ENCODE measurements around the gene OR11L1.

OR11L1 gene

GRCh38 chr1:247857069-247857984, 15.6 kb upstream of the OR11L1 start, which contains the start of gene TRIM58:
Gene TRIM58 (plus strand): TSS chr1:247857187. CDS start chr1:247857247, 60 bp downstream.
- H3K4me3 ChIP-seq (ENCODE audit: low read depth, low read length), result peak within 1 kb of the TSS; percentile 51
- TF ChIP-seq CTCF (IDR thresholded peaks at IDR 0.05; ENCODE audit: low read depth, low read length), result no peak

DNA sequence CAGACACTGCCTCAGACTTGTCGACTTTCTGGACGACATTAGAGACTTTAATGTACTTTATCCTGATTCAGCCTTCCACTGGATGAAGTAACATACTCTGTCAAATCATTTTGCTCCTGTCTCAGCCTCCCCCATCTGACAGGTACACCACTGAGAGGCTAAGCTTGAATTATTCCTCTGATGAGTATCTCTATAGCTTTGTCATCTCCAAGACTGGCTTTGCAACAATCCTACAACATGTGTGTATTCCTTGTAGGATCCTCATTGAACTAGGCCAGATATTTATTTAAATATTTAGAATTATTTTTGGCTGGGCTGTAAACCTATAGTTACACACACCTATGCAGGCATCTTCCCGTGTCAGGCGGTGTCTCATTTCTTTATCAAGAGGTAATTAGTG, 14.2 kb upstream of the OR11L1 start:
- no peak overlapping the region for H3K4me3 ChIP-seq (ENCODE audit: low read depth, low read length)
- TF ChIP-seq CTCF (IDR thresholded peaks at IDR 0.05; ENCODE audit: low read depth, low read length), result no peak

GRCh38 chr1:247854899-247855545, 13.3 kb upstream of the OR11L1 start:
- no peak for TF ChIP-seq CTCF (IDR thresholded peaks at IDR 0.05; ENCODE audit: low read depth, low read length)
- no peak overlapping the region for H3K4me3 ChIP-seq (ENCODE audit: low read depth, low read length)

DNA sequence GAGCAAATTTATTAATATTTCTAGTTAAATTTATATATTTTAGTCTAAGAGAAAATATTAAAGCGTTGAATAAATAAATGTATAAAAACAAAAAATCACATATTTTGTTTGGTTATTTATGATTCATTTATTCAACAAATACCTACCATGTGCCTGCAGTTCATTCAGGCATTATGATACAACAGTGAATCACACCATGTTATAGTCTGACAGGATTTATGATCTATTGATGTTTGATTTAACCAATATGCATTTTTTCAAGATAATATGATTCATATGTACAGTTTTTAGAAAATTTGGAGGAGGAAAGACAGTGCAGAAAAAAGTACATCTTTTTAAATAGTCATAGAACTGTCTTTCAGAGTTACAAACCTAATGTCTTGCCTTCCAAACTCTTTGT, 7.9 kb upstream of the OR11L1 start:
- H3K4me3 ChIP-seq (ENCODE audit: low read depth, low read length), result no peak overlapping the region
- no peak for TF ChIP-seq CTCF (IDR thresholded peaks at IDR 0.05; ENCODE audit: low read depth, low read length)

DNA sequence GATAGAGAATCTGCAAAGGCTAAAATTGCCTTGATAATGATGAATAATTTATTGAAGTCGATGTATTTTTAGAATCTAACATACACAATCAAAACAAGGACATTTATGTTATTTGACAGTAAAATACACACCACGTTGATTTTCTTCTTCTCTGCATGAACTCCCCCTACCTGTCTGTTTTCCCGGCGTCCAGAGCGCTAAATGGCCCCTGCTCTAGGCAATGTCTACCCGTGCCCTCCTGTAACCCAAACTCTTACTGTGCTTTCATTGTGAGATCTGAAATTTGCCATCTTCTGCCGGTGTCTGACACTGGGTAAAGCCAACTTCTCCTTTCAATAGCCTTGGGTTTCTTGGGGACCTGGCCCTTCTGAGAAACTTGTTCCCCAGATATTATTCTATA, 6.7 kb upstream of the OR11L1 start:
- H3K4me3 ChIP-seq (ENCODE audit: low read depth, low read length), result no peak overlapping the region
- no peak for TF ChIP-seq CTCF (IDR thresholded peaks at IDR 0.05; ENCODE audit: low read depth, low read length)

DNA sequence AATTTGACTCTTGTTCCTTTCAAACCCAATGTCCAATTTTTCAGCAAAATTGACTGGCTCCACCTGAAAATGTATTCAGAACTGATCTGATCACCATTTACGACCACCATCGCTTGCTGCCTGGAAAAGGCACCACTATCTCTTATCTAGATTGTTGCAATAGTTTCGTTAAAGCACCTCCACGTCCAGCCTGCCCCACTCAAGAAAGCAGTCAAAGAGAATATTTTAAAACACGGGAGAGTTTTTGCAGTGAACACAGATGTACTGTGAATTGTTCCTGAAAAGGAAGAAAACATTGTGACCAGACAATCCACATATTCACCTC, 4.0 kb upstream of the OR11L1 start:
- no peak overlapping the region for H3K4me3 ChIP-seq (ENCODE audit: low read depth, low read length)
- no peak for TF ChIP-seq CTCF (IDR thresholded peaks at IDR 0.05; ENCODE audit: low read depth, low read length)

Measured in WI38 (cell line).